ENCODE measurements around the gene EPRS1.

The EPRS1 gene

GRCh38 chr1:220011620-220012019 is 34.7 kb downstream of the EPRS1 start:
- Histone ChIP-seq H3K27me3 (replicated peaks; ENCODE audit: control insufficient read depth, insufficient read depth, low read length) (no peaks in the 10 kb centered on the region), H3K4me3 (replicated peaks; ENCODE audit: low read depth, low read length) (no peak overlapping the region), H3K36me3 (ENCODE audit: control insufficient read depth, insufficient read depth, low read length) (no peaks in the 10 kb centered on the region; the same call in none of the 2 replicates)
- TF ChIP-seq CTCF (IDR thresholded peaks at IDR 0.05; ENCODE audit: insufficient read depth, low read length, poor library complexity, severe bottlenecking) = no peak
- no peak for DNase-seq (ENCODE audit: extremely low read depth, insufficient read length)

DNA sequence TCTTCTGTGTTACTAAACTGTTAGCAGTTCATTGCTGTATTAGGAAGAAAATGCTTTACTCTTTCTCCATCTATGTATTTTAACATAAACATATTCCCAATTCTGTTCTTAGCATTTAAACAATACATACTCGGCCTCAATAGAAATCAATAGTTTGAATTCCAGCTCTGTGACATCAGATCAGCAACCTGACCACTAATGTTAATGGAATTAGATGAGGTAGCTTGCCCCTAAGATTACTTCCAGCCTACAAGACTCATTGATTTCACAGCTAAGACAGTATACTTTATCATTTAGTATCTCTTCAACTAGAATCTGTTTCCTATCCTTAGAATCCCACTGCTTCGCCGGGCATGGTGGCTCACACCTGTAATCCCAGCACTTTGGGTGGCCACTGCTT is 38.9 kb downstream of the EPRS1 start:
- peaks cover 3% of the 10 kb centered on the region for H3K36me3 ChIP-seq (ENCODE audit: control insufficient read depth, insufficient read depth, low read length)
- no peak overlapping the region for H3K4me3 ChIP-seq (replicated peaks; ENCODE audit: low read depth, low read length)
- TF ChIP-seq CTCF (IDR thresholded peaks at IDR 0.05; ENCODE audit: insufficient read depth, low read length, poor library complexity, severe bottlenecking) = no peak
- no peak for DNase-seq (ENCODE audit: extremely low read depth, insufficient read length)
- no peaks in the 10 kb centered on the region for H3K27me3 ChIP-seq (replicated peaks; ENCODE audit: control insufficient read depth, insufficient read depth, low read length)

GRCh38 chr1:220005489-220005888 is 40.8 kb downstream of the EPRS1 start:
- no peak for TF ChIP-seq CTCF (IDR thresholded peaks at IDR 0.05; ENCODE audit: insufficient read depth, low read length, poor library complexity, severe bottlenecking)
- H3K27me3 ChIP-seq (replicated peaks; ENCODE audit: control insufficient read depth, insufficient read depth, low read length) = no peaks in the 10 kb centered on the region
- no peak overlapping the region for H3K4me3 ChIP-seq (replicated peaks; ENCODE audit: low read depth, low read length)
- no peak for DNase-seq (ENCODE audit: extremely low read depth, insufficient read length)
- H3K36me3 ChIP-seq (ENCODE audit: control insufficient read depth, insufficient read depth, low read length) = peaks cover 3% of the 10 kb centered on the region

- Histone ChIP-seq H3K36me3 (ENCODE audit: control insufficient read depth, insufficient read depth, low read length) (peaks cover 6% of the 10 kb centered on the region), H3K4me3 (replicated peaks; ENCODE audit: low read depth, low read length) (no peak overlapping the region), H3K27me3 (replicated peaks; ENCODE audit: control insufficient read depth, insufficient read depth, low read length) (no peaks in the 10 kb centered on the region)
- no peak for TF ChIP-seq CTCF (IDR thresholded peaks at IDR 0.05; ENCODE audit: insufficient read depth, low read length, poor library complexity, severe bottlenecking)
- no peak for DNase-seq (ENCODE audit: extremely low read depth, insufficient read length)
Measured at GRCh38 chr1:220003610-220004299, 42.5 kb downstream of the EPRS1 start.

DNA sequence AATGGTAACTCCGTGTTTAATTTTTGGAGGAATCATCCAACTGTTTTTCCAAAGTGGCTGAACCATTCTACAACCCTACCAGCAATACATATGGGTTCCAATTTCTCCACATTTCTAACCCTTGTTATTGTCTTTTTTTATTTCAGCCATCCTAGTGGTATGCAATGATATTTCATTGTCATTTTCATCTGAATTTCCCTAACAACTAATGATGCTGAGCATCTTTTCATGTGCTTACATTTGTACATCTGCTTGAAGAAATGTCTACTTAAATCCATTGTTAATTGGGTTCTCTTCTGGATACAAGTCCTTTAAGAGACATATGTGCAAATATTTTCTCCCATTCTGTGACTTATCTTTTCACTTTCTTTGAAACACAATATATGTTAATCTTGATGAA is 43.3 kb downstream of the EPRS1 start:
- no peak for TF ChIP-seq CTCF (IDR thresholded peaks at IDR 0.05; ENCODE audit: insufficient read depth, low read length, poor library complexity, severe bottlenecking)
- H3K27me3 ChIP-seq (replicated peaks; ENCODE audit: control insufficient read depth, insufficient read depth, low read length) = no peaks in the 10 kb centered on the region
- H3K4me3 ChIP-seq (replicated peaks; ENCODE audit: low read depth, low read length) = no peak overlapping the region
- H3K36me3 ChIP-seq (ENCODE audit: control insufficient read depth, insufficient read depth, low read length) = peaks cover 6% of the 10 kb centered on the region
- DNase-seq (ENCODE audit: extremely low read depth, insufficient read length) = no peak

GRCh38 chr1:220001095-220001501 is 45.2 kb downstream of the EPRS1 start:
- peaks cover 8% of the 10 kb centered on the region for H3K36me3 ChIP-seq (ENCODE audit: control insufficient read depth, insufficient read depth, low read length)
- TF ChIP-seq CTCF (IDR thresholded peaks at IDR 0.05; ENCODE audit: insufficient read depth, low read length, poor library complexity, severe bottlenecking) = no peak
- no peak overlapping the region for H3K4me3 ChIP-seq (replicated peaks; ENCODE audit: low read depth, low read length)
- no peak for DNase-seq (ENCODE audit: extremely low read depth, insufficient read length)
- no peaks in the 10 kb centered on the region for H3K27me3 ChIP-seq (replicated peaks; ENCODE audit: control insufficient read depth, insufficient read depth, low read length)

Measured in GM06990 (cell line).